GM19463 (cell line): ENCODE data around the gene SASH3.
"Not testable (repeated sequence)": the region's sequence is repeated elsewhere in the genome, so short reads cannot be mapped to it uniquely, and the experiment has no call there.

ENCODE experiments used
- ATAC-seq: cut with Tn5 transposase; IDR thresholded peaks from one replicate; pipeline ENCODE4 v1.9.1; 2021; ENCODE audit warnings: mild to moderate bottlenecking, moderate library complexity; ENCODE audit not compliant: unreplicated experiment

The SASH3 gene

DNA sequence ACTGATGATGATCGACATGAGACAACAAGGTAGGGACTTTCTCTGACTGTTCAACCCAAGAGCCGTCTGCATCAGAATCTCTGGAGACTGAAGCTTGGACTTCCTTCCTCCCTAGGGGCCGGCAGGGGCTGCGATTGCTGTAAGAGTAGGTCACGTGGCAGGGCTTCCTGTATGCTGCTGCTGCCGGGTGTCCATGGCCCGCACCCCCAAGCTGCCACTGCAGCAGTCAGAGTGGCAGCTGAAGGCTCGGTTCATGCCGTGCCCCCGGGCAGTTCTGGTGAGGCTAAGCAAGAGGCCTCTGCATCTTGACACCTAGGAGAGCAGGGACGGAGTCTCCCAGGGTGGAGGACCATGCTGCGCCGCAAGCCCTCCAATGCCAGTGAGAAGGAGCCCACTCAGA, at the start of gene SASH3:
SASH3 (plus strand) TSS at position 203 of the 400 bp plus-strand sequence; CDS start at position 352, 149 bp downstream.
- peak; percentile 19 for ATAC-seq

DNA sequence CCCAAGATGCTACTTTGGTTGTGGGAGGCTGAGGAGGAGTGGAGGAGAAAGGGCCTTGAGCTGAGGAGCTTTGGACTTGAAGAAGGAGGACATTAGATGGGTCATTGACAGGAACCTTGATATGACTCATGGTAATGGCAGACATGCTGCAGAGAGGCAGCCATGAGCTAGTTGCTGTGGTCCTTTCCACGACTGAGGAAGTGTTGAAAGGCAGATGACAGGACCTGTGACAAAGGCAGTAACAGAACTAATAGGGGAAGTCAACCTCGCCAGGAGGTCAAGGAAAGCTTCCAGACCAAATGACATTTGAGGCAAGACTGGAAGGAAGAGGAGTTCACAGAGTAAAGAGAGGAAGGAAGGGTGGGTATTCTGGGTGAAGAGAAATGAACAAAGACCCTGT, 48.5 kb upstream of the SASH3 start:
- no peak for ATAC-seq

DNA sequence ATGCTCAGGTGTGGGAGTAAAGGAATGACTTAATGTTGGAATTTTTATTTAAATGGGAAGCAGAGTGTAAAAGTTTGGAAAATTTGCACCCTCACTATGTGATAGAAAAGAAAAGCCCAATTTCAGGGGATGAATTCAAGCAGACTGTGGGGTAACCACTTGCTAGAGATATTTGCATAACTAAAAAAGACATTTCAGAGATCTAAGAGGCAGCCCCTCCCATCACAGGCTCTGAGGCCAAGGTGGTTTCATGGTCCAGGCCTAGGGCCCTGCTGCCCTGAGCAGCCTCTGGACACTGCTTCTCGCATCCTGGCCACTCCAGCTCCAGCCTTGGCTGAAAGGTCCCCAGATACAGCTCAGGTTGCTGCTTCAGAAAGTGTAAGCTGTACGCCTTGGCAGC, 46.9 kb upstream of the SASH3 start:
- no peak for ATAC-seq

DNA sequence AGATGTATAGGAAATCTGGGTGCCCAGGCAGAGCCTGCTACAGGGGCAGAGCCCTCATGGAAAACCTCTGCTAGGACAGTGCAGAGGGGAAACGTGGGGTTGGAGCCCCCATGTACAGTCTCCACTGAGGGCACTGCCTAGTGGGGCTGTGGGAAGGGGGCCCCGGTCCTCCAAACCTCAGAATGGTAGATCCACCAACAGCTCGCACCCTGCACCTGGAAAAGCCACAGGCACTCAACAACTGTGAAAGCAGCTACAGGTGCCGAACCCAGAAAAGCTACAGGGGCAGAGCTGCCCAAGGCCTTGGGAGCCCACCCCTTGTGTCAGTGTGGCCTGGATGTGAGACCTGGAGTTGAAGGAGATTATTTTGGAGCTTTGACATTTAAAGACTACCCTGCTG, 46.4 kb upstream of the SASH3 start:
- no peak for ATAC-seq

DNA sequence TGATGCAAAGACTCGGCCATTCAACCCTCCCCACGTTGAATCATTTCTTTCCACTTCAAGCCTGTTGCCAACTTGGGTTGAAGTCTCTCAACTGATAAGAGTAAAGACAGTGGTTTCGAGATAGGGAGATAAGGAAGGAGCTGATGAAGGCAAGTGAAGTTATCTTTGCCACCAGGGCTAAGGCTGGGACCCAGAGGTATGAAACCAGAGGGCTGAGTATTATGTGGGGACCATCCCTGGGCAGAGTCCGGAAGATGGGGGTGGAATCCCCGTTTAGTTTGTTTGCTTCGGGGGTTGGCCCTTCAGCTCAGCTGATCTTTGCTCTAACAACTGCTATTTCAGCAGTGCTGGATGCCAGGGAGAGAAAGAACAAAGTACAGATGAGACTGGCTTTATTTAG, 43.3 kb upstream of the SASH3 start:
- no peak for ATAC-seq

DNA sequence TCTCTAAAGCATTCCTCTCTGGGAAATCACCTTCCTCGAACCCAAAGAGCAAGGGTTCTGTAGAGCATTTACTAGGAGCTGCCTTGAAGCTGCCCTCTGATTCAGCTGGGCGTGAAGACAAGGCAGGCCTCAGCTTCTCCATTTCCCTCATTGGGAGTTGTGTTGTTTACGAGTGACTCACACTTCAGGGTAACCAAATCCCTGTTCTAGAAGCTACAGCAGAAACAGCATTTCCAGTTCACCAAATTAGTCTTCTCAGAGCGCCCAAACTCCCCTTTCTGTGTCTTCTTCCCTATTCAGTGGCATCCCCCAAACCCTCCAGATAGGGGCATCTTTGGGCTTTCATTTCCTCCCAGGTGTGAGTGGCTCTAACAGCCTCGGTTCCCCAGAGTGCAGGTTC, 41.8 kb upstream of the SASH3 start:
- ATAC-seq = peak; percentile 38

DNA sequence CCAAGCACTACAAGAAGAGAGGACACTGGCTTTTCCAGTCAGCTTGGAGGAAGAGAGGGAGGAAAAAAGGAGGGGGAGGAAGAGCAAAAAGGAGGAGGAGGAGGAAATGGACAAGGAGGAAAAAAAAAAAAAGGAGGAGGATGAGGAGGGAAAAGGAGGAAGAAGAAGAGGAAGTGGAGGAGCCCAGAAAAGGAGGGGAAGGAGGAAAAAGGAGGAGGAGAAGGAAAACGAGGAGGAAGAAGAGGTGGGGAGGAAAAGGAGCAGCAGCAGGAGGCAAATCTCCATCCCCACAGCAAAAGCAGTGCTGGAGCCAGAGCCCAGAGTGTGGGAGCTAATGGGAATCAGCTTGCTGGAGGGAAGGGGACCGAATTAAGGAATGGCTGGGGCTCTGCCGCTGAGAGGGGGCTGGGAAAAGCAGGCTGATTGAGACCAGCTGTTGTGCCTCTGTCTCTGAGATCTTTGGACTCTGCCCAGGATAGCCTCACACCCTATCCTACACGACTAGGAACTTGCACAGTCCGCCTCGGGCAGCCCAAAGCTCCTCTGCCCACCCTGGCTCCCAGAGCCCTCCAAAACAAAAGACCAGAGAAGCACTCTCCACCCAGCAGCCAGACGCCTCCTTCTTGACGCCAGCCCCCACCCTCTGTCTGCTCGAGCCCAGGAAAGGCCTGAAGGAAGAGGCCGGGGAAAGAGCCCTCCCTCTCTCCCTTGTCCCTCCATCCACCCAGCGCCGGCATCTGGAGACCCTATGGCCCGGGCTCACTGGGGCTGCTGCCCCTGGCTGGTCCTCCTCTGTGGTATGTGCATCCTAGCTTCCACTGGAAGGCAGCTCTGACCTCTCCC, 41.1 kb upstream of the SASH3 start, which contains the start of gene XPNPEP2:
XPNPEP2 (plus strand) TSS at position 514 of the 843 bp plus-strand sequence; CDS start at position 749, 235 bp downstream.
- no peak for ATAC-seq

DNA sequence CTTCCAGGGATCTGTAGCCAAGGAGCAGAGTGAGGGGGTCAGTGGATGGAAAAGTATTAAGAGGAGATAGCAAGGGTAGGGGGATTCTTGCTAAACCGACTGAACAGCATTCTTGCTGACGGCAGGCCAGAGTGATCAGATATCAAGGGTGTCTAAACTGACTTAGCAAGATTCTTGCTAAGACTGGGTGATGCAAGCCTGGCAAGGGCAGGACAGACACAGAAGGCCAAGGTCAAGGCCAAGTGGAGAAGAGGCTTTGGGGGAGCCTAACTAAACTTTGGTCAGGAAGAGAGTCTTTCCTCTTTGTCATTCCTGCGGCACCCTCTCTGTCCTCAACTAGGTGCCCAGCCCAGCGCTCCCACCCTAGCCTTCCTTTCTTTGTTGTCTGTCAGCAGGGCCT, 40.2 kb upstream of the SASH3 start:
- ATAC-seq = no peak

DNA sequence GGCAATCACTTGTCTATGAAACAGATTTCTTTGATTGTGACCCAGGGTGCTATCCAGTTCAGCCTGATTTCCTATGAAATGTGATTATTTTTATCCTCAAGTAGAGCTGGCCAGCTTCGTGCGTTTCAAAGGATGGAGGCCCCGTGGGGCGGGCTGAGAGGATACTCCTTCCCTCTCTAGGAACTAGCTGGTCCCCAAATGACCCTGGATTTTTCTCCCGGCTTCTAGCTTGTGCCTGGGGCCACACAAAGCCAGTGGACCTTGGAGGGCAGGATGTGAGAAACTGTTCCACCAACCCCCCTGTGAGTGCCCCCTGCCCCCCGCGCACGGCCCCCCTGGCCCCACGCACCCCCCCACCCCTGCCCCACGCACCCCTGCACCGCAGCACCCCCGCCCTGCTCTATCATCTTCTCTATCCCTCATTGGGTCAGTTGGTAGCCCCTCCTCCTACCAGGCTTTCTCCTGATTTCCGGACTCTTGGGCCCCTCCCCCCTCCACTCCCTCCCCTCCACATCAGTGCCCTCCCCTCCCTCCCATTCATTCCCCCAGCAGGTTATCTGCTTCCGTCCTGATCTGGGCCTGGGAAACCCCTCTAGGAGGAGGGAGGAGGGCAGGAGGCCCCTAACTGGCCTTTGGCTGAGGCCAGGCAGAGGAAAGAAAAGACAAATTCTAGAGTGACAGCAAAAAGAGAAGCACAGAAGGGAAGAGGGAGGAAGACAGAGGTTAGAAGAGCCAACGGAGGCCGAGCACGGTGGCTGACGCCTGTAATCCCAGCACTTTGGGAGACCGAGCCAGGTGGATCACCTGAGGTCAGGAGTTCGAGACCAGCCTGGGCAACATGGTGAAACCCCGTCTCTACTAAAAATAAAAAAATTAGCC, 37.6 kb upstream of the SASH3 start:
- ATAC-seq = no peak

DNA sequence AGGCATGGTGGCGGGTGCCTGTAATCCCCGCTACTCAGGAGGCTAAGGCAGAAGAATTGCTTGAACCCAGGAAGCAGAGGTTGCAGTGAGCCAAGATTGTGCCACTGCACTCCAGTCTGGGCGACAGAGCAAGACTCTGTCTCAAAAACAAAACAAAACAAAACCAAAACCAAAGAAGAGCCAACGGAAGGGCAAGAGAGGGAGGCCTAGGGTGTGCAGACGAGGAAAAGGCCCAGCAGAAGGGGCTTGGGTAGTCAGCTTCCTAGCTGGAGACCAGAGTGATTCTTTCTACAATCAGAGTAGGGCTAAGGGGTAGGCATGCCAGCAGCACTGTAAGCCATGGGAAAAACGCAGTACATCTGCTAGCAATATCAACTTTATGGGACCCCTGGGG, 37.0 kb upstream of the SASH3 start:
- not testable (repeated sequence) for ATAC-seq

DNA sequence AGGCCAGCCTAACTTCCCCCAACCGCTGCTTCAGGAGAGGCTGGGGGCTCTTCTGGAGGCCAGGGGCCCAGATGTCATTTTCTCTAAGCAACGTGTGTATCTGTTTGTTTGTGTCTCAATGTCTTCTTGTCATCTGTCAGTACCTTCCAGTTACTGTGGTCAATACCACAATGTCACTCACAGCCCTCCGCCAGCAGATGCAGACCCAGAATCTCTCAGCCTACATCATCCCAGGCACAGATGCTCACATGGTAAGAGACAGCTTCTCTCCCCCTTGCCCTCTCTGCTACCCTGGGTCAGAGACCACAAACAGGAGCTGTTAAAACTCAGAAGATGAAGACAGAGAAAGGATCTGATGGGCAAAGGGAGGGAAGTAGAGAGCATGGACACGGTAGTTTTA, 35.9 kb upstream of the SASH3 start:
- no peak for ATAC-seq

DNA sequence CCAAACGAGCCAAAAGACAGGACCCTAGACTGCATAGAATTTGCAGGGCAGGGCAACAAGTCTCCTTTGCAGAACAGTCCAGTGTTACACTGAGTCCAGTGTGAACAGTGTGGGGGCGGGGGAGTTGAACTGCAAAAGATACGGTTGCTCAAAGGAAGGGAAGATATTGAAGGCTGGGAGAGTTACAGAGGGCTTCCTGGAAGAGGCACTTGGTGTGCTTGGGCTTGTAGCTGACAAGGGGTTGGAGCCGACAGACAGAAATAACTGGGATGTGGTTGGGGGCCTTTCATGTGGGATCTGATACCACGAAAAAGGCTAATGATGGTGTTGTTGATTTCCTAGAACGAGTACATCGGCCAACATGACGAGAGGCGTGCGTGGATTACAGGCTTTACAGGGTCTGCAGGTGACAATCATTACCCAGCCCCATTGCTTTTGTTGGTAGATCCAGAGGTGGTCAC, 34.9 kb upstream of the SASH3 start:
- ATAC-seq = no peak

DNA sequence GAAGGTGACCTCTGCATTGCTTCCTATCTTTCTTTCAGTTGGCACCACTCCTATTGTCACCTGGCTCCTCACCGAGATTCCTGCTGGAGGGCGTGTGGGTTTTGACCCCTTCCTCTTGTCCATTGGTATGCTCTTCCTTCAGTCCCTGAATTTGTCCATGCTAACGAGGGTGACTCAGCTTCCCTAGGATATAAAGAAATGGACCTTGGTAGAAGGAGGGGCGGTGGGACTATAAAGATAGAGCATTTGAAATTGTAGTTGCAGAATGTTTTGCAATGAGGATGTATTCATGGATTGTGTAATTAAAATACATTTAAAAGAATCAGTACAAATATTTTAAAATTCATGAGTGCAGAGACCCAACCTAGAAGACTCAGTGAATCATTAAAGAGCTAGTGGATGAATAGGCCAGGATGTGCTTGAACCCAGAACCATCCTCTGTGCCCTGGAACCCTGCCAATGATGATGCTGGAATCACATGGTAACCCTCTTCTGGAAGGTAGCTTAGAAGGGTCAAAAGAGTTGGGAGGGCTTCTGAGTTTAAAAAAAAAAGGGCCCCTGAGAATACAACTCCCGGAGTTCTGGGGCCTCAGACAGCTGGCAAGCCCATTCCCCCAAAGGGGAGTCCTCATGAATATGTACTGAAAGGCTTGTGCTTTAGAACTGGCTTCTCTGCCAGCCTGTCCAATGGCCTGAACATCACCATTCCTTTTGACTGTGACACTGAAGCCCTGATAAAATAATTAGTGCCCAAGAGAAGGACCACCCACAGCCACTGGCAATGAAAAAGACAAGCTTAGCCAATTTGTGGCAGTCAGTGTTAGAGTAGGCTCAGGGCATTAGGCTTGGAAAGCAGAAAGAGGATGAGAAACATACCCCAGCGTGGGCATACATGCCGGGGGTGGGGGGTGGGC, 32.9 kb upstream of the SASH3 start:
- ATAC-seq = no peak

DNA sequence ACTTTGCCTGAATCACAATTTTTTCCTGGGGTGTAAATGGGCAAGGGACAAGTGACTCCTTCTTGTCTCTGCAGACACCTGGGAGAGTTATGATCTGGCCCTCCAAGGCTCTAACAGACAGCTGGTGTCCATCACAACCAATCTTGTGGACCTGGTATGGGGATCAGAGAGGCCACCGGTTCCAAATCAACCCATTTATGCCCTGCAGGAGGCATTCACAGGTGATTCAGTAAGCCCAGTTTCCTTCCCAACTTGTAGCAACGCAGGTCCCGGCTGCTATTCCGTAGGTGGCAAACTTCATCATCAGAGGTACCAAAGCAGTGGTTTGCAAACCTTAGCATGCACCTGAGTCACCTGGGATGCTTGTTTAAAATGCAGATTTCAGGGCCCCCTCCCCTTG, 32.2 kb upstream of the SASH3 start:
- ATAC-seq = no peak

DNA sequence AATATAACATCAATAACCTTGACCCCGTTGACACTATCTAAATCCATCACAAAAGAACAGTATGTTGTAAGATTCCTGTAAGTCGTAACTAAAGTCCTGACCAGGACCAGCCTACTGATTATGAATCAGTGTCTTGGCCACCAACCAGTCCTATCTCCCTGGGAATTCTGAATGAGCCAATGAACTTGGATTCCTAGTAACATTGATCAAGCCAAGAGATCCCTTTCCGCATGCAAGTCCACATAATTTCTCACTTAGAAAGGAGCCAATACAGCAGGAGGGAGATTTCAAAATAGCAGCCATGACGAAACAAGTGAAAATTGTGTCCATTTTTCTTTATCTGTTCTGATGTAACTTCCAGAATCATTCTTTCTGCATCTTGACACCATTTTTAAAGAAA, 31.4 kb upstream of the SASH3 start:
- no peak for ATAC-seq

DNA sequence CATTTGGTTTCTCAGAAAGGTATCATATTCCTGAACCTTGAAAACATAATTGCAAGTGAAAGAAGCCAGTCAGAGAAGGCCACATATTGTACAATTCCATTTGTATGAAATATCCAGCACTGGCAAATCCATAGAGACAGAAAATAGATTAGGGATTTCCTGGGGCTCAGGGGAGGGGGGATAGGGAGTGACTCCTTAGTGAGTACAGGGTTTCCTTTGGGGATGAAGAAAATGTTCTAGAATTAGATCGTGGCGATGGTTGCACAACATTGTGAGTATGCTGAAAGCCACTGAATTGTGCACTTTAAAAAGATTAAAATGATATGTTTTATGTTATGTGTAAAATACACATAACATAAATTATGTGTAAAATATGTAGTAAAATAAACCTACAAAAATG, 30.7 kb upstream of the SASH3 start:
- no peak for ATAC-seq

DNA sequence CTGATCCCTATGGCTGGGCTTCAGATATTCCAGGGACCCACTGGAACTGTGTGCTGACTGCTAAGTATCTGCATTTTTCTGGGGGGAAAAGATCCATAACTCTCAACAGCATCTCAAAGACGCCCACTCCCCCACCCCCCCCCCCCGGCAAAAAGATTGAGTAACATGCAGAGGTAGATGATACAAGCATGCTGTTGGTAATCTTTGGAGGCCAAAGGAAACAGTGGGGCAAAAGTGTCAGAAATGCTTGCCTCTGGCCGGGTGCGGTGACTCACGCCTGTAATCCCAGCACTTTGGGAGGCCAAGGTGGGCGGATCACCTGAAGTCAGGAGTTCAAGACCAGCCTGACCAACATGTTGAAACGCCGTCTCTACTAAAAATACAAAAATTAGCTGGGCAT, 28.8 kb upstream of the SASH3 start:
- no peak for ATAC-seq

DNA sequence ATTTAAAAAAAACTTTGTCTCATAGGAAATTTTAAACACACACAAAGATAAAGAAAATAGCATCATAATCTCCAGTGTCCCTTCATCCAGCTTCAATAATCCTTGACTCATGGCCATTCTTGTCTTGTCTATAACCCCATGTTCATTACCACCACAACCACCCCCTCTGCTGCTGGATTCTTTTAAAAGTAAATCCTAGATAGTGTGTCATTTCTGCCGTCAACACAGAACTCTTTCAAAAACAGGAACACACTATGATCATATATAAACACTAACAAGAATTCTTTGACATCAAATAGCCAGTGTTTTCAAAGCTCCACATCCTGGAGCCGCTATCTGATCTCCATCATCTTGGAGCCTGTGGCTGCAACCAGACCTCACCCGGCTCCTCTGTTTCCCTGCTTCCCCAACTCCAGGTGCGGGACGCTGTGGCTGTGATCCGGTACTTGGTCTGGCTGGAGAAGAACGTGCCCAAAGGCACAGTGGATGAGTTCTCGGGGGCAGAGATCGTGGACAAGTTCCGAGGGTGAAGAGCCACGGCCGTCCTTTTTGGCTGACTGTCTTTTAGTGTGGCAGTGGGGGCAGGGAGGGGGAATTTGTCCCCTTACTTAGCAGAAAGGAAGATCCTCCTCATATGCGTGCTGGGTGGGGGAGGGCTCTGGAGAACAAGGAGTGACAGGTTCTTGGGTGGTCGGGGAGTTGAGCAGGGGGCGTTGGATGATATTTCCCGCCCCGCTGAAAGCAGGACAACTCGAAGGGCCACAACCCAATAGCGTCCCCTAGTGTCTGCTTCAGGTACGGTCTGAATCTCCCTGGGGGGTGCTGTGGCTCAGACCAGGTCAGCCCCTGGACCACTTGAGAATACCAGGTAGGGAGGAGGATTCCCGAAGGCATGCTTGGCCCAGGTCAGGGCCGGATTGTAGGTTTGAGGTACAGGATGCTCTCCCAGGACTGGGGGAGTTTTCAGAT, 25.4 kb upstream of the SASH3 start:
- no peak for ATAC-seq

DNA sequence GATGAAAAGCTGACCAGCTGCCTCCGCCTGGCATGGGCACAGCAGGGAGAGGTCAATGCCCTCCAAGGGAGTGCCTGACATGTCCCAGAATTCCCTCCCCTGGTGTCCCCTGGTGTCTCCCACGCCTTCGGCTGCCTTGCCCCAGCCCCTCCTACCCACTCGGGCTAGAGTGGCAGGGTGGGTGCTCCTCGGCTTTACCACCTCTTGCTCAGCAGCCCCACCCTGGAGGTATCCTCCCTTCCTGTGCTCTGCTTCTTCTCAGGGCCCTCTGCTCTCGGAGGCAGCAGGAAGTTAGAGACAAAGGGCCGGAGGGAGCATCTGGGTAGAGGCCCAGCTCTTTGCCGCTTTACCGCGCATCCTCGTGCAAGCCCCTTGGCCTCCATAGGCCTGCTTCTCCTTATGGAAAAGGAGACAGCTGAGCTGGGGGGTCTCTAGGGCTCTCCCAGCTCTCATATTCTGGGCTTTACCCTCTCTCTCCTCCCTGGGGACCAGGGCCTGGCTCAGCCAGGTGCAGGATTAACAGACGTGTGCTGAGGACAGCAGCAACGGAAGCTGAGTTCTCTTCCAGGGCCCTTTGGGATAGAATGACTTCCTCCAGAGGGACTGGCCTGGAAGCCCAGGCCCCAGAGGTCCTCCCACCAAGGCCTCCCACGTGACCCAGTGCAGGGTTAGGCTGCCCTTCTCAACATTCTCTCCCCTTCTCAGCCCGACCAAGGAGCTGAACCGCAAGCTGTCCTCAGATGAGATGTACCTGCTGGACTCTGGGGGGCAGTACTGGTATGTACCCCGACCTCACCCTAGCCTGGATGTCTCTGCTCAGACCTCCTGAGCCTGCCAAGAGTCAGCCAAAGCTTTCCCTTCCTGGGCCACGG, 23.7 kb upstream of the SASH3 start:
- ATAC-seq = peak; percentile 36
